Measurements from ENCODE around the gene ADGRF5. TPM values are rescaled to one million over a fixed set of nuclear protein-coding genes. Genes with fewer than 3 reads are reported as not detected.

Gene ADGRF5
- total RNA-seq, 4 donors from 2014 or later: 30.4 to 144 (median 73.9) TPM

- no peak for TF ChIP-seq CTCF (IDR thresholded peaks at IDR 0.05; ENCODE audit: low read depth)
These were observed 105.1 kb downstream of the ADGRF5 start for GRCh38 chr6:46816626-46817025.

- TF ChIP-seq CTCF (IDR thresholded peaks at IDR 0.05; ENCODE audit: low read depth): no peak
These were observed 106.6 kb downstream of the ADGRF5 start for GRCh38 chr6:46815130-46815529.

GRCh38 chr6:46808806-46809205 lies 112.9 kb downstream of the ADGRF5 start:
- no peak for TF ChIP-seq CTCF (IDR thresholded peaks at IDR 0.05; ENCODE audit: low read depth)

Other genes starting within 250 kb of the ADGRF5 start
- 1 to 10 TPM in 1 of 4 donors, under 1 TPM in 3; 0.51 to 2.1 (median 0.82) TPM for gene TDRD6, start 234.1 kb downstream of the ADGRF5 start, total RNA-seq
- gene PLA2G7, start 186.6 kb downstream of the ADGRF5 start, total RNA-seq: 10 to 100 TPM in 1 of 4 donors, 1 to 10 TPM in 3; 2.4 to 65.6 (median 3.8) TPM
- gene ANKRD66, start 175.0 kb downstream of the ADGRF5 start, total RNA-seq: not detected
- gene MEP1A, start 128.5 kb downstream of the ADGRF5 start, total RNA-seq: under 1 TPM in 1 of 4 donors, not detected in 3; 0.65 TPM
- not detected for gene ADGRF1, start 120.4 kb upstream of the ADGRF5 start, total RNA-seq